ENCODE measurements around the gene REEP5. TPM values are rescaled to one million over a fixed set of nuclear protein-coding genes. Genes with fewer than 3 reads are reported as not detected.
A peak's percentile ranks its signal among the peaks of the same experiment; 100 is the strongest.
"Not testable (repeated sequence)": the region's sequence is repeated elsewhere in the genome, so short reads cannot be mapped to it uniquely, and the experiment has no call there.

Gene REEP5
- 113 TPM for total RNA-seq

DNA sequence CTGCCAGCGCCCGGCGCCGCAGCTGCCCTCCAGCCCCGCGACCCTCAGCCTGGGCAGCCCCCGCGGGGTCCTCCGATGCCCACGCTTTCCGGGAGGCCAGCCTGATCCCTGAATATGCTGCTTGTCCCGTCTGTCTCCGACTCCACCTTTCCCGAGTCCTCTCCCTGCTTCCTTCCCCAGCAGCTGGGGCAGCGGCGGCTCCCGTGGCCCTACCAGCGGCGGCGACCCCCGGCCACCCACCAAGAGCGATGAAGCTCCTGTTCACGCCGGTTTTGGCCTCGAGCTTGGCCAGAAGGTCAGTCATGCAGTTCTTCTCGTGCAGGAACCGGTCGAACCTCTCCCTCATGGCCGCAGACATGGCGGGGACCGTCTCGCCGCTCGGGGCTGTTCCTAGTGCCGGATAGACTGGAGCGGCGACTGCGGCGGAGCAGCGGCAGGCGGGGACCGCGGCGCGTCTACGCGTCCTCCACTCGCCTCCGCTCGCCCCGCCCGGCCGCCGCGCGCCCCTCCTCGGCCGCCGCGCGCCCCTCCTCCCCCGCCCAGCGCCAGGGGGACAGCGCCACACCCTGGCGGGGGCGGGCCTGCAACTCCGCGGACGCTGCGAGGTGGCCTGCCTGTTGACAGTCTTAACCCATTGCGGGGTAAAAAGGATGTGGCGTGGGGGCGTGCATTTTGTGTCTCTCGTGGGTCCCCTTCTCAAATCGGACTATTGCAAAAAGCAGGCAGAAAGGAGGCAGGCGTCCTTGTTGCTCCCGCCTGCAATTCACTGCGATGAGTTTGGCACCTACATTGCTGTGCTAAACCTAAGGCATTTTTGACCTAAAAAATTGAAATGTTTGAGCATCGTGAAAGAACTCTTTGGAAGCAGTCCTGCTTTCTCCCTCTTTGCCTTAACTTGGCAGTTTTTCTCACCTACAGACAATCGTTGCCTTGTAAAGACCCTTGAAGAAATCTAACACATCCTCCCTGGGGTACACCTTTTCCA is at the start of gene REEP5:
TSS of gene REEP5 (minus strand) at position 395 of the 985 bp plus-strand sequence. CDS start at position 358, 37 bp downstream.
- DNase-seq: peak; percentile 75

DNA sequence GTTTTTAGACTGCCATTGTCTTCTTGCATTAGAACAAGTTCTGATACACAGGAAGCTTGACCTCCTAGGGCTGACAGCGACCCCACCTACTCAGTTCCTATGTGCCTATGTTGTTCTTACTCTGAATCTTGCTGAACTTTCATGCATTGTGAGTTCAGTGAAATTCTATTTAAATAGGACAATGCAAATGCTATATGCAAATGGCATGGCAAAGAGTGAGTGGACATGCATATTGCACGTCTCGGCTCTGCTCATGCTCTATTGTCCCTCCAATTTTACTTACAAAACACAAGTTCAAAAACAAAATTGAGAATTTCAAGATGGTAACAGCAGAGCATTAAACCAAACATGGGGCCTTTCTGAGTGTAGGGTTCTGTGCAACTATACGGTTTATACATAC is 49.2 kb upstream of the REEP5 start:
- DNase-seq: no peak

DNA sequence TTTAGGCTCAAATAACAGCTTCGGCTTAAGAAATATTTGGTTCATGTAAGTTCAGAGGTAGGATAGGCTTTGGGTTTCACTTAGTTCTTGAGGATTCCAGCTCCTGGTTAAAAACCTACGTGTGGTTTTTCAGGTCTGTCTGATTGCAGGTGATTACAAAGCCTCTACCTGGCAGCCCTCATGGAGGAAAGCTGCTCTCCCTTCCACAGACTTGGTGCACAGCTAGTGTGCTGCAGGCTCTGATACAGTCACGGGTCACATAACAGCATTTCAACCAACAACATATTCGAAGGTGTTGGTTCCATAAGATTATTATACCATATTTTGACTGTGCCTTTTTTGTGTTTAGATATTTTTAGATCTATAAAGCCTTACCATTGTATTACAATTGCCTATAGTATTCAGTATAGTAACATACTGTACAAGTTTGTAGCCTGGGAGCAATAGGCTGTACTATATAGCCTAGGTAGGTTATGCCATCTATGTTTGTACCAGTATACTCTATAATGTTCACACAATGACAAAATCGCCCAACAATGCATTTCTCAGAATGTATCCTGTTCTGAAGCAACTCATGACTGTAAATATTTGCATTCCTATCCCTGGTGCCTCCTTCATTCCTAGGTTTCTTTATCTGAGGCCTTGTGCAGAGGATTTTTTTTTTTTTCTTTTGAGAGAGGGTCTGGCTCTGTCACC is 46.5 kb upstream of the REEP5 start:
- DNase-seq: no peak

DNA sequence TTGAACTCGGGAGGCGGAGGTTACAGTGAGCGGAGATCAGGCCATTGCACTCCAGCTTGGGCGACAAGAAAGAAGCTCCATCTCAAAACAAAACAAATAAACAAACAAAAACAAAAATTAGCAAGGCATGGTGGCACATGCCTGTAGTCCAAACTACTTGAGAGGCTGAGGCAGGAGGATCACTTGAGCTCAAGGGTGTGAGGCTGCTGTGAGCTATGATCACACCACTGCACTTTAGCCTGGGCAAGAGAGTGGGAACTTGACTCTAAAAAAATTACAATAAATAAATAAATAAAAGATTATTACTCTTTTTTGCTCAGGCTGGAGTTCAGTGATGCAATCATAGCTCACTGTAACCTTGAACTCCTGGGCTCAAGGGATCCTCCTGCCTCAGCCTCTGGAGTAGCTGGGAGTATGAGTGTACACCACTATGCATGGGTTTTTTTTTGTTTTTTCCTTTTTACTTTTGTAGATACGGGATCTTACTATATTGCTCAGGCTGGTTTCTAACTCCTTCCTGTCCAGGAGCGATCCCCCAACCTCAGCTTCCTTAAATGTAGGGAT is 45.6 kb upstream of the REEP5 start:
- DNase-seq: no peak

DNA sequence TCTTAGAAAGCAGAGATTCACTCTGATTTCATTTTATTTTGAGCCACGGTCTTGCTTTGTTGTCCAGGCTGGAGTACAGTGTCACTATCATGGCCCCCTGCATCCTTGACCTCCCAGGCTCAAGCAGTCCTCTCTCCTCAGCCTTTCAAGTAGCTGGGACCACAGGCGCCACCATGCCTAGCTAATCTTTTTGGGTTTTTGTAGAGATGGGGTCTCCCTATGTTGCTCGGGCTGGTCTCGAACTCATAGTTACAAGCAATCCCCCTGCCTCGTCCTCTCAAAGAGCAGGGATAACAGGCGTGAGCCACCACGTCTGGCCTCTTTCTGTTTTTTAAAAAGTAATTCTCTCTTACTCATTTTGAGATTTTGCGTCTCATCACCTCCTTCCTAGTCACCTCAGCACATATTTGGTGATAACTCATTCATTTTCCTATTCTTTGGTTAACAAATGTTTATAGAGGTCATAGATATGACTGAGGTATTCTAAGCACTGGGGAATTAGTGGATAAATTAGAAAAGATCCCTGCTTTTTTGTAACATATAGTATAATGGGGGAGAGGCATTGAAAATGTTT is 43.8 kb upstream of the REEP5 start:
- no peak for DNase-seq

DNA sequence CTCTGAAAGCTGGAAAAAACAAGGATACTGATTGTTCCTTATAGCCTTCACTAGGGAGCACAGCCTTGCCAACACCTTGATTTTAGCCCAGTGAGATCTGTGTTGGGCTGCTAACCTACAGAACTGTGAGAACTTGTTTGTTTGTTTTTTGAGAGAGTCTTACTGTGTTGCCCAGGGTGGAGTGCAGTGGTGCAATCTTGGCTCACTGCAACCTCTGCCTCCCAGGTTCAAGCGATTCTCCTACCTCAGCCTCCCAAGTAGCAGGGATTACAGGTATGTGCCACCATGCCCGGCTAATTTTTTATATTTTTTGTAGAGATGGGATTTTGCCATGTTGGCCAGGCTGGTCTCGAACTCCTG is 41.3 kb upstream of the REEP5 start:
- not testable (repeated sequence) for DNase-seq

DNA sequence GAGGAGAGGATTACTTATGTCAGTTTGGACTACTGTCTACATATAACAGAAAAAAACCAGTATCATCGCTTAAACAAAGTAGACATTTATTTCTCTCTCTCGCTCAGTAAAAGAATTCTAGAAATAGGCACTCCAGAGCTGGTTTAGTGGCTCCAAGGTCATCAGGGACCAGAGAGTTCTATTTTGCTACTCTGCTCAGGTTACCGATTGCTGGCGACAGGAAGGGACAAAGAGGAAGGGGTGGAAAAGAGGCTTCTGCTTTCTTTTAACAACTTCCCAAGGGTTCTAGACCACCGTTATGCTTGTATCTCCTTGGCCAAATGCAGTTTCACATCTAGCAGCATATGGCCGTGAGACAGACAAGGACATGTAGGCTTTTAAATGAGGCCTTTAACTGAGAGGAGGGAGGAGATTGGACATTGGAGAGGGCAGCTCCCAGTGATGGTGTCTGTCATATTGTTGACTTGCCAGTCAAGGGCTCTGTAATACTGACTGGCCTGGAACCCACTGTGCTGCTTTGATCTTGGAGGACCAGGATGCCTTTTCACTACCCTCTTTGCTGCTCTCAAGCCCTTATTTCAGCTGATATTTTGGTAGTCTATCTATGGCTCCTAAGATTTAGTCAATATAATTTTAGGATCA is 39.0 kb upstream of the REEP5 start:
- DNase-seq: no peak

DNA sequence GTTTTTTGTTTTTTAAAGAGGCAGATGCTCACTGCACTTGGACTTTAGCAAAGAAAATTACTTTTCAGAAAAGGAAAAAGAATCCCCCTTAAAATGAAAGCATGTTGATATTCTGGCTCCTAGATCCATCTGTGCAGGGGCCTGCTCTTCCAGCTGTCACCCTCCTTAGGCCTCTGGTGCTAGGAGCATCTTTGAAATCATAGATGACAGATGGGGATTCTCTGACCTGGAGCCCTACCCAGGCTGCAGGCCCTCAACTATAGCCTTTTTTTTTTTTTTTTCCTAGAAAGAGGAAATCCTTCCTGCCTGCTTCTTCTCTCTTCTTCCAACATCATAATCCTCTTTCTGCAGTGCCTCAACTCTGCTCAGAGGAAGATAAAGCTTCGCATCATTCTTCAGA is 38.3 kb upstream of the REEP5 start:
- no peak for DNase-seq

DNA sequence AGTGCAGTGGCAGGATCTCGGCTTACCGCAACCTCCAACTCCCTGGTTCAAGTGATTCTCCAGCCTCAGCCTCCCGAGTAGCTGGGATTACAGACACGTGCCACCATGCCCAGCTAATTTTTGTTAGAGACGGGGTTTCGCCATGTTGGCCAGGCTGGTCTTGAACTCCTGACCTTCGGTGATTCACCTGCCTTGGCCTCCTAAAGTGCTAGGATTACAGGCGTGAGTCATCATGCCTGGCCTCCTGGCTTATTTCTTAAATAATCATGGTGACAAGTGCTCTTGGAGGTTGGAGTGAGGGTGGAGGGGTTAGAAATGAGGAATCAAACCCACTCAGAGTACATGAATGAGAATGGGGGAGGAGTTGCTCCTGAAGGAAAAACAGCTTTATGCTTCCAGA is 37.8 kb upstream of the REEP5 start:
- DNase-seq: not testable (repeated sequence)

DNA sequence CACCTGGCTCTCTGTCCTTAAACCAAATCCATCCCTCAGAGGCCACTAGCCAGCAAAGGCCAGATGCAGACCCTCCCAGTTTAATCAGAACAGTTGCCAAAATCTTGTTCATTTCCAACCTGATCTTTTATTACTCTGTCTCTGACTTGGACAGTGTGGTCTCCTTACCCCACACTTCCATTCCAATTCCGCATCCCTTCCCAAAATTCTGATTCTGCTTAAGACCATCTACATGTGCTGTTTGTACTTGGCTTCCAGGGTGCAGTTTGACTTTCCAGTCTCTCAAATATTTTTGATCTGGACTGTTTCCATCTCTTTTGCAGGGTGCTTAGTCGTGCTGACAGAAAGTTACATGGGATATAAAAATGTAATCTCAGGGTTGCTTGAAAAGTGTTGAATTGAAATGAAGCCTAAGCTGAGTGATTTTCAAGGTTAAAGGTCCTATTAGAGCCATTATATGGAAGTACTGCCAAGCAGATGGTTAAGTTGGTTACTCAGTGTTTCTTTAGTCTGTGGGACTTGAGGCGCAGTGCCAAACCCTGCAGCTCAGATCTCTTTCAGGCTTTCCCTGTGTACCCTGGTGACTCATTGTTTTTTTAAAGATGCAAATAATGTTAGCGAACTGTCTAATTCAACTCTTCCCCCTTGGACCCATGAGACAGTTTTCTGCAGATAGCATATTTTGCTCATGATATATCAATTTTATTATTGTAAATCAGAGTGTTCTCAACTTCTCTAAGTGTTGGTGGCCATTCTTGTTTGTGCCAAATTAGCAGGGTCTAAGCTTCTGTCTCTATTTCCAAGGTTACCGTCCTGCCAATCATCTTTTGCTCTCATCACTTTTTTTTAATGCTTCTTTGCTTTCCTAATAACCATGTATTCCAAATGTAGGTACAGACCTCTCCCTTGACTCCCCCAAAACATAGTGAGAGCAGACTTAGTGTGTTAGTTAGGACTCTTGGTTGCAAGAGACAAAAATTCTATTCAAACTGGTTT is 36.4 kb upstream of the REEP5 start:
- DNase-seq: peak; percentile 55

DNA sequence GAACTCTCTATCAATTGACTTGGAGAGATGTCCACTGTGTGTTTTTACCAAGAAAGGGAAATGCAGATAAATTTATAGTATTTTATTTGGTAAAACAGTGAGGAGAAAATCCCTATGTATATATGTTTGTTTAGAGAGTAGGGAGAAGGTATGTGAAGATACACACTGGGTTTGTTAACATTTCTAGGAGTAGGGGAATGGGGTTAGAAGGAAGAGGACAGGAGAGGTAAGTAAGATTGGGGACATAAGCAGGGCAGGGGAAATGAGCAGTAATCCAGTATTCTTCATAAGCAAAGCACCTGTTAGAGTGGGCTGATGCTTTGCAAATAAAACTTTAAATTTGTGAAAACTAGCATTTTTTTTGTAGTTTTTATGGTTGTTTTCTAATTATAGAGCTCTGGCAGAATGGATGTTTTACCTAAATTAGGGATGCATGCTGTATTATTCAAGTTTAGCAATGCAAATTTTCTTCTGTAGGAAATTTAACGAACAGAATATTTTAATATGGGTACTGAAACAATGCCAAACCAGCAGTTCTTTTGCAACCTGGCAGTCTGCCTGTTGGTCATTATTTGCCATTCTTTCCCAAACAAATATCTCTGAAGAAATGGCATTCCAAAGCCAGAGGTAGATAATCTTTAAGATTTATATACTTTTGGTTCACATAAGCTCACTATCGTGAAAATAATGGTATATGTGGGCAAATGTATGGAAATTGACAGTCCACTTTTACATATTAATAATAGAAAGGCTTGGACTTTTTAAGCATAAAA is 35.2 kb upstream of the REEP5 start:
- no peak for DNase-seq

DNA sequence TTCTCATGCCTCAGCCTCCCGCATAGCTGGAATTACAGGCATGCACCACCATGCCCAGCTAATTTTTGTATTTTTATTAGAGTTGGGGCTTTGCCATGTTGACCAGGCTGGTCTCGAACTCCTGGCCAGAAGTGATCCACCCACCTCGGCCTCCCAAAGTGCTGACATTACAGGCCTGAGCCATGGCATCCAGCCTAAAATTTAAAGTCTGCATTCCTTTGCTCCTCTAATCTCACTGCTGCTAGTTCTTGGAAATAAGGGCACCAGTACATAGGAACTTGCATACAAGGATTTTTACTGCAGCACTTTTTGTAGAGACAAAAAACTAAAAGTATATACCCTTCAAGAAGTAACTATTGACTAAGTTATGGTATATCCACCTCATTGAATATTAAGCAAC is 34.6 kb upstream of the REEP5 start:
- no peak for DNase-seq

DNA sequence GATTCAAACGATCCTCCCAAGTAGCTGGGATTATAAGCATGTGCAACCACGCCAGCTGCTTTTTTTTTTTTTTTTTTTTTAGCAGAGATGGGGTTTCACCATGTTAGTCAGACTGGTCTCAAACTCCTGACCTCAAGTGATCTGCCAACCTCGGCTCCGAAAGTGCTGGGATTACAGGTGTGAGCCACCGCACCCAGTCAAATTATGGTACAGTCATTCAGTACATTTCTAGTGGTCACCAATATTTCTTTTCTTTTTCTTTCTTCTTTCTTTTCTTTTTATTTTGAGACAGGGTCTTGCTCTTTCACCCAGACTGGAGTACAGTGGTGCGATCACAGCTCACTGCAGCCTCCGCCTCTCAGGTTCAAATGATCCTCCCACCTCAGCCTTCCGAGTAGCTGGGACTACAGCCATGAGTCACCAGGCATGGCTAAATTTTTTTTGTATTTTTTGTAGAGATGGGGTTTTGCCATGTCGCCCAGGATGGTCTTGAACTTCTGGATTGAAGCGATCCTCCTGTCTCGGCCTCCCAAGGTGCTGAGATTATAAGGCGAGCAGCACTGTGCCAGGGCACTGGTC is 29.2 kb upstream of the REEP5 start:
- DNase-seq: no peak

DNA sequence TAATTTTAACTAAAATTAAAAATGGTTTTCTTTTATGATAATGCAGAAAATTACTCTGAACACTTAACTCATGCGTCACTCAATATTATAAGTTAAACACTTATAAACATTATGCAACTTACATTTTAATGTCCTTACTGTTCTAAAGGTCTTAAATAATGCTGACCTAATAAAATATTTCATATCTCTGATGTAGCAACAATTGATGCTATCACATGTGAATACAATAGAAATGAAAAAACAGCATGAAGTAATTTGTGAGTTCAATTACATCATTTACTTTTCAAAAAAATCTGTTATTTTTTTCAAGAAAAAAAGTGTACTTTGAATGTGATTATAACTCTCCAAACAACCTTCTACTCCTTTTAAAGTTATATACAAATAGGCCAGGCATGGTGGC is 26.4 kb upstream of the REEP5 start:
- no peak for DNase-seq

DNA sequence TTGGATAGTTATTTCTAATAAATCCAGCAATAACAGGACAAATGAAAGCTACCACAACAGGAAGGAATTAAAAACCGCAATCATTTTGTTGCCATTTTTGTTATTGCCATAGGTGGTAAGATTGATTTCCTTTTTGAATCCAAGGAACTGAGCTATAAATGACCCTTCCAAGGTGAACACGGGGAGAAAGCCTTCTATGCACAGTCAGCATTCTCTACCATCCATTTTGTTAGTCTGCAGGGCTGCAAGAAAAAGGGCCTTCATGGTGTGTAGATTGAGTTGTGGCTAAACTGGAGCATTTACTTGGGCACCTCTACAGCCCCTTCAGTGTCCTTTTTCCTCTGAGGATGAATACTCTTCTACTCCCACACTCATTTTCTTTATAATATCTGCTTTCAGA is 18.6 kb upstream of the REEP5 start:
- DNase-seq: no peak

DNA sequence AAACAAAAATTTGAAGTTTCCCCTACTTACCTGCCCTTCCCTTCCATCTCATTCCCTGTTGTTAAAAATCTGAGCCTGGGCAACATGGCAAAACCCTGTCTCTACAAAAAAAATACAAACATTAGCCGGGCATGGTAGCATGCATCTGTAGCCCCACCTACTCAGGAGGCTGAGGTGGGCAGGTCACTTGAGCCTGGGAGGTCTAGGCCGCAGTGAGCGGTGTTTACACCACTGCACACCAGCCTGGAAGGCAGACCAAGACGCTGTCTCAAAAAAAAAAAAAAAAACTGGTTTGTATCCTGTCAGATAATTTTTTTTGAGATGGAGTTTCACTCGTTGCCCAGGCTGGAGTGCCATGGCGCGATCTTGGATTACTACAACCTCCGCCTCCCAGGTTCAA is 16.3 kb upstream of the REEP5 start:
- DNase-seq: no peak

DNA sequence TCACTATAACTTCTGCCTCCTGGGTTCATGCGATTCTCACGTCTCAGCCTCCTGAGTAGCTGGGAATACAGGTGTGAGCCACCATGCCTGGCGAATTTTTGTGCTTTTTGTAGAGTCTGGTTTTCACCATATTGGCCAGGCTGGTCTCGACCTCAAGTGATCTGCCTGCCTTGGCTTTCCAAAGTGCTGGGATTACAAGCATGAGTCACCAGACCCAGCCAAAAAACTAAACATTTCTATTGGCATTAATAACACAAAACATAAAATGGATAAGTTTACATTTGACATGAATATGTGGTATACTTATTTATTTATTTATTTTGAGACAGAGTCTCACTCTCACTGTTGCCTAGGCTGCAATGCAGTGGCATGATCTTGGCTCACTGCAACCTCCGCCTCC is 13.6 kb upstream of the REEP5 start:
- DNase-seq: no peak

DNA sequence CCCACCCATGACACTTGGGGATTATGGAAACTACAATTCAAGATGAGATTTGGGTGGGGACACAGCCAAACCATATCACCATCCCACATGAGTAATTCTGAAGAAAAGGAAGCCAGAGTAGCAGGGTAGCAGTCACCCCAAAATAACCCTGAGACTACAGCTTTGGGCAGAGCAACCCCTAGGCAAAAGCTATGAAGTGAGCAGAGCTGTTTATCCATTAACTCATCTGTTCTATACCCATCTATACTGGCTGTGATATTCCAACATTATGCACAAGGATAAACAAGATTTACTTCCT is 12.3 kb upstream of the REEP5 start:
- DNase-seq: no peak

DNA sequence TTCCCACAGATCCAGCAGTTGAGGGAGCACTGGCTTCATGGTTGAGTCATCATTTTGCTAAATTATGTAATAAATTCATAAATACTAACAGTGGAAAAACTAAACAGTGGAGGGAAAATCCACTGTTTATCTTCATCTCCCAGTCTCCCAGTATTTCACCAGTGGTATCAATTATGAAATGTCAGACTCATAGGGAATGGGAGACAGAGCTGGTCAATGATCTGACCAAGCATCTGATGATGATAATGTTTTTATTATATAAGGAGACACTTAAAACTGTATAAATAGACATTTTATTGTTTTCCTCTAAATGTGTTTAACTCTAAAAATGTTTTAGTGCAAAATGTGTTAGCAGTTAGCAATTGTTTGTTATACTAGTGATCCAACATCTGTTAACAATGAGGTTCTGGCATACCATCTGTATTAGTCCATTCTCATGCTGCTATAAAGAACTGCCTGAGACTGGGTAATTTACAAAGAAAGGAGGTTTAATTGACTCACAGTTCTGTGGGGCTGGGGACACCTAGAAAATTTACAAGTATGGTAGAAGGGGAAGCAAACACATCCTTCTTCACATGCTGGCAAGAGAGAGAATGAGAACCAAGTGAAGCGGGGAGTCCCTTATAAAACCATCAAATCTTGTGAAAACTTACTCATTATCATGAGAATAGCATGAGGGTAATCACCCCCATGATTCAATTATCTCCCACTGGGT is 11.8 kb upstream of the REEP5 start:
- no peak for DNase-seq

DNA sequence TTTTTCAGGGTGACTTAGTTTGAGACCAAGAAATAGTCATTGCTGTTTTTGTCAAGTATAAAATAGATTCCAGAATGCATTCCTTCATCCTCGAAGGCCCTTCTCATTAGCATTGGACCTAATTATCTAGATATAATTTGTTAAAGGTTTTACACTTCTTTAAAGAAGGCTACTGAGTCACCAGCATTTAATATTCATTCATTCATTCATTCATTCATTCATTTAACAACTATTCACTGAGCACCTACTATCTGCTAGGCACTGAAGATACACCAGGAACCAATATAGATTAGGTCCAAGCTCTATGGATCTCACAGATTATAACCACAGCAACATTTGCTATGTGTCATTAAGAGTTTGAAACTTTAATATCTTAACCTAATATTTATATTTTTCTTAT is 11.1 kb upstream of the REEP5 start:
- DNase-seq: no peak
